ENCODE data around the gene DAB2IP.

DNA sequence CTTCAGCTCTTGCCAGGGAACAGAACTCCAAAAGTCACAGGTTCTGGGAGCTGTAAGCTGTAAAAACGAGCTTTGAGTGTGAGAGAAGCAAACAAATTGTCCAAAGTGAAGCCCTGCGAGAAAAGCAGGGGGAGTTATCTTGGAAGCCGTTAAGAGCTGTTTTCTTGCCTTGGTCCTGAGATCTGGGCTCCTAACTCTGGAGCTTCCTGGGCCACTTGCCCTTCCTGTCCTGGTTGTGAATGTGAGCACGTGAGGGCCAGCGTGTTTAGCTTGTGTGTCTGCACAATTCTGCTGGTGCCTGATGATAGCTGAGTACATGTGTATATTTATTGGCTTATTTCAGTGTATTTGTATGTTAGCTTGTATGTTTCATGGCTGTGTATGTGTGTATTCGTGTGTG is 40.5 kb downstream of the DAB2IP start:
- no peak for TF ChIP-seq POLR2AphosphoS5 (IDR thresholded peaks at IDR 0.05; ENCODE audit: low read depth)
- TF ChIP-seq, protein P1, sequence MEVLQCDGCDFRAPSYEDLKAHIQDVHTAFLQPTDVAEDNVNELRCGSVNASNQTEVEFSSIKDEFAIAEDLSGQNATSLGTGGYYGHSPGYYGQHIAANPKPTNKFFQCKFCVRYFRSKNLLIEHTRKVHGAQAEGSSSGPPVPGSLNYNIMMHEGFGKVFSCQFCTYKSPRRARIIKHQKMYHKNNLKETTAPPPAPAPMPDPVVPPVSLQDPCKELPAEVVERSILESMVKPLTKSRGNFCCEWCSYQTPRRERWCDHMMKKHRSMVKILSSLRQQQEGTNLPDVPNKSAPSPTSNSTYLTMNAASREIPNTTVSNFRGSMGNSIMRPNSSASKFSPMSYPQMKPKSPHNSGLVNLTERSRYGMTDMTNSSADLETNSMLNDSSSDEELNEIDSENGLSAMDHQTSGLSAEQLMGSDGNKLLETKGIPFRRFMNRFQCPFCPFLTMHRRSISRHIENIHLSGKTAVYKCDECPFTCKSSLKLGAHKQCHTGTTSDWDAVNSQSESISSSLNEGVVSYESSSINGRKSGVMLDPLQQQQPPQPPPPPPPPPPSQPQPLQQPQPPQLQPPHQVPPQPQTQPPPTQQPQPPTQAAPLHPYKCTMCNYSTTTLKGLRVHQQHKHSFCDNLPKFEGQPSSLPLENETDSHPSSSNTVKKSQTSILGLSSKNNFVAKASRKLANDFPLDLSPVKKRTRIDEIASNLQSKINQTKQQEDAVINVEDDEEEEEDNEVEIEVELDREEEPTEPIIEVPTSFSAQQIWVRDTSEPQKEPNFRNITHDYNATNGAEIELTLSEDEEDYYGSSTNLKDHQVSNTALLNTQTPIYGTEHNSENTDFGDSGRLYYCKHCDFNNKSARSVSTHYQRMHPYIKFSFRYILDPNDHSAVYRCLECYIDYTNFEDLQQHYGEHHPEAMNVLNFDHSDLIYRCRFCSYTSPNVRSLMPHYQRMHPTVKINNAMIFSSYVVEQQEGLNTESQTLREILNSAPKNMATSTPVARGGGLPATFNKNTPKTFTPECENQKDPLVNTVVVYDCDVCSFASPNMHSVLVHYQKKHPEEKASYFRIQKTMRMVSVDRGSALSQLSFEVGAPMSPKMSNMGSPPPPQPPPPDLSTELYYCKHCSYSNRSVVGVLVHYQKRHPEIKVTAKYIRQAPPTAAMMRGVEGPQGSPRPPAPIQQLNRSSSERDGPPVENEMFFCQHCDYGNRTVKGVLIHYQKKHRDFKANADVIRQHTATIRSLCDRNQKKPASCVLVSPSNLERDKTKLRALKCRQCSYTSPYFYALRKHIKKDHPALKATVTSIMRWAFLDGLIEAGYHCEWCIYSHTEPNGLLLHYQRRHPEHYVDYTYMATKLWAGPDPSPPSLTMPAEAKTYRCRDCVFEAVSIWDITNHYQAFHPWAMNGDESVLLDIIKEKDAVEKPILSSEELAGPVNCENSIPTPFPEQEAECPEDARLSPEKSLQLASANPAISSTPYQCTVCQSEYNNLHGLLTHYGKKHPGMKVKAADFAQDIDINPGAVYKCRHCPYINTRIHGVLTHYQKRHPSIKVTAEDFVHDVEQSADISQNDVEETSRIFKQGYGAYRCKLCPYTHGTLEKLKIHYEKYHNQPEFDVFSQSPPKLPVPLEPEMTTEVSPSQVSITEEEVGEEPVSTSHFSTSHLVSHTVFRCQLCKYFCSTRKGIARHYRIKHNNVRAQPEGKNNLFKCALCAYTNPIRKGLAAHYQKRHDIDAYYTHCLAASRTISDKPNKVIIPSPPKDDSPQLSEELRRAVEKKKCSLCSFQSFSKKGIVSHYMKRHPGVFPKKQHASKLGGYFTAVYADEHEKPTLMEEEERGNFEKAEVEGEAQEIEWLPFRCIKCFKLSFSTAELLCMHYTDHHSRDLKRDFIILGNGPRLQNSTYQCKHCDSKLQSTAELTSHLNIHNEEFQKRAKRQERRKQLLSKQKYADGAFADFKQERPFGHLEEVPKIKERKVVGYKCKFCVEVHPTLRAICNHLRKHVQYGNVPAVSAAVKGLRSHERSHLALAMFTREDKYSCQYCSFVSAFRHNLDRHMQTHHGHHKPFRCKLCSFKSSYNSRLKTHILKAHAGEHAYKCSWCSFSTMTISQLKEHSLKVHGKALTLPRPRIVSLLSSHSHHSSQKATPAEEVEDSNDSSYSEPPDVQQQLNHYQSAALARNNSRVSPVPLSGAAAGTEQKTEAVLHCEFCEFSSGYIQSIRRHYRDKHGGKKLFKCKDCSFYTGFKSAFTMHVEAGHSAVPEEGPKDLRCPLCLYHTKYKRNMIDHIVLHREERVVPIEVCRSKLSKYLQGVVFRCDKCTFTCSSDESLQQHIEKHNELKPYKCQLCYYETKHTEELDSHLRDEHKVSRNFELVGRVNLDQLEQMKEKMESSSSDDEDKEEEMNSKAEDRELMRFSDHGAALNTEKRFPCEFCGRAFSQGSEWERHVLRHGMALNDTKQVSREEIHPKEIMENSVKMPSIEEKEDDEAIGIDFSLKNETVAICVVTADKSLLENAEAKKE (CRISPR knock-in tag; IDR thresholded peaks at IDR 0.05) = no peak
- TF ChIP-seq, protein P2, sequence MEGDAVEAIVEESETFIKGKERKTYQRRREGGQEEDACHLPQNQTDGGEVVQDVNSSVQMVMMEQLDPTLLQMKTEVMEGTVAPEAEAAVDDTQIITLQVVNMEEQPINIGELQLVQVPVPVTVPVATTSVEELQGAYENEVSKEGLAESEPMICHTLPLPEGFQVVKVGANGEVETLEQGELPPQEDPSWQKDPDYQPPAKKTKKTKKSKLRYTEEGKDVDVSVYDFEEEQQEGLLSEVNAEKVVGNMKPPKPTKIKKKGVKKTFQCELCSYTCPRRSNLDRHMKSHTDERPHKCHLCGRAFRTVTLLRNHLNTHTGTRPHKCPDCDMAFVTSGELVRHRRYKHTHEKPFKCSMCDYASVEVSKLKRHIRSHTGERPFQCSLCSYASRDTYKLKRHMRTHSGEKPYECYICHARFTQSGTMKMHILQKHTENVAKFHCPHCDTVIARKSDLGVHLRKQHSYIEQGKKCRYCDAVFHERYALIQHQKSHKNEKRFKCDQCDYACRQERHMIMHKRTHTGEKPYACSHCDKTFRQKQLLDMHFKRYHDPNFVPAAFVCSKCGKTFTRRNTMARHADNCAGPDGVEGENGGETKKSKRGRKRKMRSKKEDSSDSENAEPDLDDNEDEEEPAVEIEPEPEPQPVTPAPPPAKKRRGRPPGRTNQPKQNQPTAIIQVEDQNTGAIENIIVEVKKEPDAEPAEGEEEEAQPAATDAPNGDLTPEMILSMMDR (conservative IDR thresholded peaks at IDR 0.05; ENCODE audit: low read depth in 2 of 2) = no peak
- no peak for TF ChIP-seq EZH2 (IDR thresholded peaks at IDR 0.05; ENCODE audit: low read depth, unreplicated experiment)
- TF ChIP-seq, protein P3, sequence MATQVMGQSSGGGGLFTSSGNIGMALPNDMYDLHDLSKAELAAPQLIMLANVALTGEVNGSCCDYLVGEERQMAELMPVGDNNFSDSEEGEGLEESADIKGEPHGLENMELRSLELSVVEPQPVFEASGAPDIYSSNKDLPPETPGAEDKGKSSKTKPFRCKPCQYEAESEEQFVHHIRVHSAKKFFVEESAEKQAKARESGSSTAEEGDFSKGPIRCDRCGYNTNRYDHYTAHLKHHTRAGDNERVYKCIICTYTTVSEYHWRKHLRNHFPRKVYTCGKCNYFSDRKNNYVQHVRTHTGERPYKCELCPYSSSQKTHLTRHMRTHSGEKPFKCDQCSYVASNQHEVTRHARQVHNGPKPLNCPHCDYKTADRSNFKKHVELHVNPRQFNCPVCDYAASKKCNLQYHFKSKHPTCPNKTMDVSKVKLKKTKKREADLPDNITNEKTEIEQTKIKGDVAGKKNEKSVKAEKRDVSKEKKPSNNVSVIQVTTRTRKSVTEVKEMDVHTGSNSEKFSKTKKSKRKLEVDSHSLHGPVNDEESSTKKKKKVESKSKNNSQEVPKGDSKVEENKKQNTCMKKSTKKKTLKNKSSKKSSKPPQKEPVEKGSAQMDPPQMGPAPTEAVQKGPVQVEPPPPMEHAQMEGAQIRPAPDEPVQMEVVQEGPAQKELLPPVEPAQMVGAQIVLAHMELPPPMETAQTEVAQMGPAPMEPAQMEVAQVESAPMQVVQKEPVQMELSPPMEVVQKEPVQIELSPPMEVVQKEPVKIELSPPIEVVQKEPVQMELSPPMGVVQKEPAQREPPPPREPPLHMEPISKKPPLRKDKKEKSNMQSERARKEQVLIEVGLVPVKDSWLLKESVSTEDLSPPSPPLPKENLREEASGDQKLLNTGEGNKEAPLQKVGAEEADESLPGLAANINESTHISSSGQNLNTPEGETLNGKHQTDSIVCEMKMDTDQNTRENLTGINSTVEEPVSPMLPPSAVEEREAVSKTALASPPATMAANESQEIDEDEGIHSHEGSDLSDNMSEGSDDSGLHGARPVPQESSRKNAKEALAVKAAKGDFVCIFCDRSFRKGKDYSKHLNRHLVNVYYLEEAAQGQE (IDR thresholded peaks at IDR 0.05; ENCODE audit: unreplicated experiment) = no peak
- TF ChIP-seq STAT1 (IDR thresholded peaks at IDR 0.05; ENCODE audit: unreplicated experiment) = no peak

All from GM23338 (cell line).